PFSK-1 (cell line): ENCODE data around the gene KARS1.

Experiments
- FOXP2 ChIP-seq: optimal IDR thresholded peaks from 2 replicates; pipeline ENCODE3; 2011; ENCODE audit warnings: borderline replicate concordance, control low read depth, inconsistent platforms; ENCODE audit not compliant: insufficient read depth; ENCODE audit errors: extremely low read length, extremely low read depth
- POLR2AphosphoS5 ChIP-seq: IDR thresholded peaks from 2 replicates; pipeline ENCODE4 v1.6.1; 2012; ENCODE audit warnings: low read depth, mild to moderate bottlenecking, control low read depth, low read length, moderate library complexity
- REST ChIP-seq, 2 experiments: IDR thresholded peaks; 2 replicates each; pipeline versions ENCODE4 v1.6.1 to v1.8.0; 2011 to 2012; ENCODE audit warnings: low read depth in 2 of 2, low read length in 2 of 2, control low read depth in 1 of 2, inconsistent platforms in 1 of 2, mild to moderate bottlenecking in 1 of 2, moderate library complexity in 1 of 2; ENCODE audit not compliant: insufficient read depth in 1 of 2
- SIN3A ChIP-seq: IDR thresholded peaks from 2 replicates; pipeline ENCODE4 v1.6.1; 2012; ENCODE audit warnings: mild to moderate bottlenecking, low read length, moderate library complexity, borderline replicate concordance; ENCODE audit not compliant: insufficient read depth
- TAF1 ChIP-seq: IDR thresholded peaks from 2 replicates; pipeline ENCODE4 v1.6.1; 2012; ENCODE audit warnings: low read length, control low read depth, borderline replicate concordance; ENCODE audit not compliant: insufficient read depth

Gene KARS1

GRCh38 chr16:75644240-75645012 lies 3.0 kb downstream of the KARS1 start:
- TF ChIP-seq TAF1 (no peak), FOXP2 (no peak), REST (IDR thresholded peaks at IDR 0.05; ENCODE audit: insufficient read depth in 1 of 2, low read depth in 2 of 2, low read length in 2 of 2) (no peak), SIN3A (no peak), POLR2AphosphoS5 (no peak)

GRCh38 chr16:75640598-75640997 lies 6.9 kb downstream of the KARS1 start:
- no peak for TF ChIP-seq REST (IDR thresholded peaks at IDR 0.05; ENCODE audit: insufficient read depth in 1 of 2, low read depth in 2 of 2, low read length in 2 of 2)
- no peak for TF ChIP-seq TAF1
- no peak for TF ChIP-seq SIN3A
- no peak for TF ChIP-seq FOXP2
- no peak for TF ChIP-seq POLR2AphosphoS5

GRCh38 chr16:75635036-75635435 lies 12.4 kb downstream of the KARS1 start:
- TF ChIP-seq POLR2AphosphoS5 (no peak), FOXP2 (no peak), SIN3A (no peak), REST (IDR thresholded peaks at IDR 0.05; ENCODE audit: insufficient read depth in 1 of 2, low read depth in 2 of 2, low read length in 2 of 2) (no peak), TAF1 (no peak)

GRCh38 chr16:75632857-75633256 lies 14.6 kb downstream of the KARS1 start:
- no peak for TF ChIP-seq FOXP2
- TF ChIP-seq REST (IDR thresholded peaks at IDR 0.05; ENCODE audit: insufficient read depth in 1 of 2, low read depth in 2 of 2, low read length in 2 of 2), result no peak
- TF ChIP-seq POLR2AphosphoS5, result no peak
- TF ChIP-seq TAF1, result no peak
- no peak for TF ChIP-seq SIN3A
